ENCODE results near the gene TAC3.
"Not testable (repeated sequence)": the region's sequence is repeated elsewhere in the genome, so short reads cannot be mapped to it uniquely, and the experiment has no call there.

Gene TAC3

DNA sequence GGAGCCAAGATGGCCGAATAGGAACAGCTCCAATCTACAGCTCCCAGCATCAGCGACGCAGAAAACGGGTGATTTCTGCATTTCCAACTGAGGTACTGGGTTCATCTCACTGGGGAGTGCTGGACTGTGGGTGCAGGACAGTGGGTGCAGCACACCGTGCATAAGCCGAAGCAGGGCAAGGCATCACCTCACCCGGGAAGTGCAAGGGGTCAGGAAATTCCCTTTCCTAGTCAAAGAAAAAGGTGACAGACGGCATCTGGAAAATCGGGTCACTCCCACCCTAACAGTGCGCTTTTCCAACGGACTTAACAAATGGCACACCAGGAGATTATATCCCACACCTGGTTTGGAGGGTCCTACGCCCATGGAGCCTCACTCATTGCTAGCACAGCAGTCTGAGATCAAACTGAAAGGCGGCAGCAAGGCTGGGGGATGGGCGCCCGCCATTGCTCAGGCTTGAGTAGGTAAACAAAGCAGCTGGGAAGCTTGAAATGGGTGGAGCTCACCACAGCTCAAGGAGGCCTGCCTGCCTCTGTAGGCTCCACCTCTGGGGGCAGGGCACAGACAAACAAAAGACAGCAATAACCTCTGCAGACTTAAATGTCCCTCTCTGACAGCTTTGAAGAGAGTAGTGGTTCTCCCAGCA, 50.2 kb downstream of the TAC3 start:
- 86 to 87% methylated on average over 15 of the region's 15 CpGs for WGBS, 2 experiments
- not testable (repeated sequence) for H3K27me3 ChIP-seq (ENCODE audit: control insufficient read depth, insufficient read depth, low read length, poor library complexity, severe bottlenecking); H3K9me3 ChIP-seq (ENCODE audit: control insufficient read depth, low read length); H3K4me1 ChIP-seq (ENCODE audit: control insufficient read depth, insufficient read depth, low read length); H3K4me3 ChIP-seq (ENCODE audit: insufficient read depth, low read depth, low read length); H3K27ac ChIP-seq (ENCODE audit: insufficient read depth, low read depth, low read length, poor library complexity, severe bottlenecking); H3K36me3 ChIP-seq (ENCODE audit: control insufficient read depth, insufficient read depth, low read length)

DNA sequence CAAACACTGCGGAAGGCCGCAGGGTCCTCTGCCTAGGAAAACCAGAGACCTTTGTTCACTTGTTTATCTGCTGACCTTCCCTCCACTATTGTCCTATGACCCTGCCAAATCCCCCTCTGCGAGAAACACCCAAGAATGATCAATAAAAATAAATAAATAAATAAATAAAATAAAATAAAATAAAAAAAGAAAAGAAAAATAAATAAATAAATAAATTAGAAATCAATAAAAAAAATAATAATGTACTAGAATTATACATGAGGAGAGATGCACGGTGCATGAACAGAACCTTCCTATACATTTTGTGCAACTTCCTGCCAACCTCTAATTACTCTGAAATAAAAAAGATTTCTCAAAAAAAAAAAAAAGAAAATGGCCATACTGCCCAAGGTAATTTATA, 51.2 kb downstream of the TAC3 start:
- H3K36me3 ChIP-seq (ENCODE audit: control insufficient read depth, insufficient read depth, low read length); H3K4me3 ChIP-seq (ENCODE audit: insufficient read depth, low read depth, low read length); H3K4me1 ChIP-seq (ENCODE audit: control insufficient read depth, insufficient read depth, low read length); H3K9me3 ChIP-seq (ENCODE audit: control insufficient read depth, low read length); H3K27ac ChIP-seq (ENCODE audit: insufficient read depth, low read depth, low read length, poor library complexity, severe bottlenecking); H3K27me3 ChIP-seq (ENCODE audit: control insufficient read depth, insufficient read depth, low read length, poor library complexity, severe bottlenecking): not testable (repeated sequence)
- 80 to 100% methylated on average over 1 of the region's 4 CpGs for WGBS, 2 experiments

DNA sequence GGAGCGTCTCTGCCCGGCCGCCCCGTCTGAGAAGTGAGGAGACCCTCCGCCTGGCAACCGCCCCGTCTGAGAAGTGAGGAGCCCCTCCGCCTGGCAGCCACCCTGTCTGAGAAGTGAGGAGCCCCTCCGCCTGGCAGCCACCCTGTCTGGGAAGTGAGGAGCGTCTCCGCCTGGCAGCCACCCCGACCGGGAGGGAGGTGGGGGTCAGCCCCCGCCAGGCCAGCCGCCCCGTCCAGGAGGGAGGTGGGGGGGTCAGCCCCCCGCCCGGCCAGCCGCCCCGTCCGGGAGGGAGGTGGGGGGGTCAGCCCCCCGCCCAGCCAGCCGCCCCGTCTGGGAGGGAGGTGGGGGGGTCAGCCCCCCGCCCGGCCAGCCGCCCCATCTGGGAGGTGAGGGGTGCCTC, 52.8 kb downstream of the TAC3 start:
- H3K4me1 ChIP-seq (ENCODE audit: control insufficient read depth, insufficient read depth, low read length); H3K27ac ChIP-seq (ENCODE audit: insufficient read depth, low read depth, low read length, poor library complexity, severe bottlenecking); H3K4me3 ChIP-seq (ENCODE audit: insufficient read depth, low read depth, low read length); H3K9me3 ChIP-seq (ENCODE audit: control insufficient read depth, low read length); H3K36me3 ChIP-seq (ENCODE audit: control insufficient read depth, insufficient read depth, low read length); H3K27me3 ChIP-seq (ENCODE audit: control insufficient read depth, insufficient read depth, low read length, poor library complexity, severe bottlenecking): not testable (repeated sequence)
- 98% methylated on average over 10 to 12 of the region's 27 CpGs for WGBS, 2 experiments

DNA sequence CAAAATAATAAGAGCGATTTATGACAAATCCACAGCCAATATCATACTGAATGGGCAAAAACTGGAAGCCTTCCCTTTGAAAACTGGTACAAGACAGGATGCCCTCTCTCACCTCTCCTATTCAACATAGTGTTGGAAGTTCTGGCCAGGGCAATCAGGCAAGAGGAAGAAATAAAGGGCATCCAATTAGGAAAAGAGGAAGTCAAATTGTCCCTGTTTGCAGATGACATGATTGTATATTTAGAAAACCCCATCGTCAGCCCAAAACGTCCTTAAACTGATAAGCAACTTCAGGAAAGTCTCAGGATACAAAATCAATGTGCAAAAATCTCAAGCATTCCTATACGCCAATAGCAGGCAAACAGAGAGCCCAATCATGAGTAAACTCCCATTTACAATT, 54.1 kb downstream of the TAC3 start:
- not testable (repeated sequence) for H3K4me3 ChIP-seq (ENCODE audit: insufficient read depth, low read depth, low read length); H3K27me3 ChIP-seq (ENCODE audit: control insufficient read depth, insufficient read depth, low read length, poor library complexity, severe bottlenecking); H3K36me3 ChIP-seq (ENCODE audit: control insufficient read depth, insufficient read depth, low read length); H3K9me3 ChIP-seq (ENCODE audit: control insufficient read depth, low read length); H3K4me1 ChIP-seq (ENCODE audit: control insufficient read depth, insufficient read depth, low read length); H3K27ac ChIP-seq (ENCODE audit: insufficient read depth, low read depth, low read length, poor library complexity, severe bottlenecking)
- WGBS, 2 experiments, result 72 to 80% methylated on average over 4 of the region's 4 CpGs

Measured in ectodermal cell (in vitro differentiated cells).